WI38 (cell line): ENCODE measurements around the gene PDIA4.

ENCODE experiments used
- H3K4me3 ChIP-seq: 2 replicates; pipeline ENCODE4 v1.5.1; 2011; ENCODE audit warnings: low read depth, mild to moderate bottlenecking, control low read depth, low read length
- CTCF ChIP-seq: IDR thresholded peaks from 2 replicates; pipeline ENCODE4 v1.5.1; 2012; ENCODE audit warnings: low read depth, mild to moderate bottlenecking, control low read depth, low read length

The PDIA4 gene

DNA sequence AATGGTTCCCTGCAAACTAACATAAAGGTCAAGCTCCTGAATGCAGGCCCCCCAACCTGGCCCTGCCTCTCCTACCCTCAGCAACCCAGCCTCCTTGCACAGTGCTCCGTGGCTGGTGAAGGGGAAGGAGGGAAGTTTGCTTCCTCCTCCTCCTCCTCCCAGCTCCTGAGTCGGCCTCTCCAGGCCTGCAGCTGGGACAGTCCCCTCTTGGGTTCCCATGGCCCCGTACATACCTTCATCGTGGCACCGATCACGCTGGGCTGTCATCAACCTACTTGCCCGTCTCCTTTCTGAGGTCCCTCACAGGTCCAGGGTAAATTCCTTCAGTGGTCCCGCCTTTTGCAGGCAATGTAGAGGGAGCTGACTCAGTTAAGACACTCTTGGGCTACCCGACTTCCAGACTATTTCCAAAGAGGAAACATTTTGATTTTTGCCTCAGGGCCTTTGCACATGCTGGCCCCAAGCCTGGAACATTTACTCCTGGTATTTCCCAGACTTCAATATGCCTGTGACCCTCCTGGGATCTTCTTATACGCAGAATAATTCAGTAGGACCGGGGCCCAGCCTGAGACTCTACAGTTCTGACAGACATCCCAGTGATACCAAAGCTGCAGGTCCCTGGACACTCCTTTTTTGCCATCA, 26.8 kb downstream of the PDIA4 start:
- no peak for TF ChIP-seq CTCF
- no peak overlapping the region for H3K4me3 ChIP-seq

DNA sequence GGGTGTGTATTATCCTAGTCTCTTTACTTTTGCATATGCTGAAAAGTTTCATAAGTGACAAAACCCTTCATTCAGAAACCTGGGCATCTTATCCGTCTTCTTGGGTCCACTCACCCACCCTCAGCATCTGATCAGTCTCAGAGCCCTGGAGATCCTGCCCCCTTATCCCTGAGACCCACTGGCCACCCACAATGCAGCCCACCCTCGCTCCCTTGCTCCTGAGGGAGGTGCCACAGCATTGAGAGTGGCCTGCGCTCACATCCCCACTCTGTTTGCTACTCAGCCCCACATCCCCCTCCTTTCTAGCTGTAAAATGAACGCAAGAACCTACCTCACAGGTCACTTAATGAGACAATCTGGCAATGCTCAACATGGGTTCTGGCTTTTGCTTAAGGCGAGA, 27.3 kb downstream of the PDIA4 start:
- no peak for TF ChIP-seq CTCF
- no peak overlapping the region for H3K4me3 ChIP-seq

- H3K4me3 ChIP-seq, result no peak overlapping the region
- no peak for TF ChIP-seq CTCF
Measured at GRCh38 chr7:148999192-148999591, 29.1 kb downstream of the PDIA4 start.

DNA sequence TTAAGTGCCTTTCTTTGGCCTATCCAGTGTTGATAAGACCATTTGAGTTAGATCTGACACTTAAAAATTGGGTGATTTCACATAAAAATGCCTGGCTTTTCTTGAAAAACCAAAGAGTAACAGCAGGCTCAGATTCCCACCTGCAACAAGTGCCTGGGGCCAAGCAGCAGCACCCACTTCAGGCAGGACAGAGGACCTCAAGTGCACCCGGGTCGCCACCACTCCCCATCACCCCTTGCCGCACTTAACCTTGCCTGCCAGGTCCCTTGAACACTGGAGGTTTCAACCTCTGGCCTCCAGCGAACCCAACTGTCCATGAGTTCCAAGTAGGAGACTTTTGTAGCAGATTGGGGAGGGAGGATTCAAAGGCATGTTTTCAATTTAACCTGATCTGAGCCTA, 30.8 kb downstream of the PDIA4 start:
- TF ChIP-seq CTCF, result no peak
- no peak overlapping the region for H3K4me3 ChIP-seq

DNA sequence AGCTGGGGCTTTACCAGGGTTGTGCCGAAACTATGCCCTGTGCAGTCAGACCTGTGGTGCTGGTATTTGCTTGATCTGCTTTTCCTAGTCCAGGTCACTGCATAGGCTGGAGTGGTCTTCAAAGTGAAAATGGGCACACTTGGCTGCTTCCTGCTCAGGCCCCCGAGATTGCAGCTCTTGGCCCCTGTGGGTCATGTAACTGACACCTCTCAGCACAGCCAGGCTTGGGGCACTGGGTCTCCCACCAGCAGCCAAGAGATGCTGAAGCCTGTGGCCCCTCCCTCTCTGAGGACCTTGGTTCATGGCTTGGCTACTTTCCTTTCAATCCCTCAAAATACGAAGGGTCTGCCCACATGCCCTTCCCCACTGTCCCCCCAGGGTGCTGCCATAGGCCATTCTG, 33.7 kb downstream of the PDIA4 start:
- H3K4me3 ChIP-seq, result no peak overlapping the region
- no peak for TF ChIP-seq CTCF

DNA sequence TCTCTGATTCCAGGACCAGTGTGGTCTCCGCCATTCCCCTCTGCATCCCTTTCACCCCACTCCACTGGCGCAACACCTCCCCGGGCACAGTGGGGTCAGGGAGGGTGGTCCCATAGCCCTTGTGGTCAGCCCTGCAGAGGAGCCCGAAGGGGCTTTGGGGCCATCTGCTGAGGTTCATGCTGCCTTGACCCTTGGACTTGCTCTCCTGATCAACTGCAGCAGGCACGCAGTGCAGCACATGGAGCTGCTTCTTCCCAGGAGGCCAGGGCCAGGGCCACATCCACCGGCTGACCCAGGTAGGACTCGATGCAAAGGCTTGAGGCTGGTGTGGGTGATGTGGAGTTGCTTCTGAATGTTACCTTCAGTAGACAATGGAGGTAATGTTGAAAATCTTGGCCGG, 35.1 kb downstream of the PDIA4 start:
- no peak for TF ChIP-seq CTCF
- H3K4me3 ChIP-seq, result no peak overlapping the region

- no peak for TF ChIP-seq CTCF
- H3K4me3 ChIP-seq, result no peak overlapping the region
Measured at GRCh38 chr7:148991536-148991935, 36.8 kb downstream of the PDIA4 start.
